Panc1 (cell line): ENCODE results near the gene SLC30A3. TPM values are rescaled to one million over a fixed set of nuclear protein-coding genes. Genes with fewer than 3 reads are reported as not detected.

Experiments
- ATAC-seq: fragments of 200-7000 bp; cut with Tn5 transposase; 2 replicates; pipeline ENCODE4 v1.9.1; 2020; ENCODE audit warnings: mild to moderate bottlenecking, moderate library complexity
- BruUV-seq: library from RNA; stranded (reverse); fragments of 400-500 nt; replicated peaks from 2 replicates; lab custom pipeline; 2021; lab: Mats Ljungman, UMichigan
- CTCF ChIA-PET: fragments of 300-600 bp; sonication (Branson Sonifier 250); formaldehyde crosslinking; loops from one replicate; lab custom pipeline; 2022; ENCODE audit warnings: antibody characterized with exemption; lab: Charles Lee
- POLR2A ChIA-PET: fragments of 300-600 bp; sonication (Branson Sonifier 250); formaldehyde crosslinking; loops from one replicate; lab custom pipeline; 2022; ENCODE audit warnings: antibody characterized with exemption; lab: Charles Lee
- DNase-seq: peaks from one replicate; pipeline ENCODE4 v3.0.0-alpha.2; 2010; ENCODE audit warnings: low read depth, low spot score
- H3K27ac ChIP-seq: 2 replicates; pipeline ENCODE4 v1.5.1; 2011; ENCODE audit warnings: mild to moderate bottlenecking, low read length, inconsistent platforms
- H3K27me3 ChIP-seq: fragments of 200-500 bp; sonication (Bioruptor generic); 2 replicates; pipeline ENCODE4 v1.6.0; 2014; ENCODE audit warnings: low read length, inconsistent platforms; ENCODE audit not compliant: control insufficient read depth, insufficient read depth
- H3K36me3 ChIP-seq: fragments of 200-500 bp; sonication (Bioruptor generic); 2 replicates; pipeline ENCODE4 v1.5.1; 2014; ENCODE audit warnings: inconsistent platforms, mild to moderate bottlenecking, low read length, moderate library complexity; ENCODE audit not compliant: control insufficient read depth, insufficient read depth
- H3K4me1 ChIP-seq: 2 replicates; pipeline ENCODE4 v1.5.1; 2011; ENCODE audit warnings: inconsistent platforms, mild to moderate bottlenecking, low read length, moderate library complexity; ENCODE audit not compliant: control insufficient read depth, insufficient read depth
- H3K4me3 ChIP-seq, 2 experiments: 2 replicates each; pipeline ENCODE4 v1.5.1; 2011 to 2012; ENCODE audit warnings: low read depth in 2 of 2, low read length in 2 of 2, mild to moderate bottlenecking in 2 of 2, inconsistent platforms in 1 of 2, moderate library complexity in 1 of 2
- H3K9me3 ChIP-seq: fragments of 200-500 bp; sonication (Bioruptor generic); 2 replicates; pipeline ENCODE4 v1.5.1; 2014; ENCODE audit warnings: low read depth, mild to moderate bottlenecking, inconsistent platforms, low read length, moderate library complexity; ENCODE audit not compliant: control insufficient read depth, insufficient read depth
- POLR2AphosphoS5 ChIP-seq: IDR thresholded peaks from 2 replicates; pipeline ENCODE4 v1.6.1; 2012; ENCODE audit warnings: mild to moderate bottlenecking, low read depth, low read length, moderate library complexity
- REST ChIP-seq, 2 experiments: IDR thresholded peaks; 2 replicates each; pipeline ENCODE4 v1.6.1; 2011 to 2012; ENCODE audit warnings: low read depth in 2 of 2, control low read depth in 1 of 2, low read length in 1 of 2, mild to moderate bottlenecking in 1 of 2, moderate library complexity in 1 of 2; ENCODE audit not compliant: insufficient read depth in 1 of 2
- SIN3A ChIP-seq: IDR thresholded peaks from 2 replicates; pipeline ENCODE4 v1.6.1; 2012; ENCODE audit warnings: low read depth, mild to moderate bottlenecking, low read length, moderate library complexity, borderline replicate concordance; ENCODE audit not compliant: insufficient read depth
- TCF7L2 ChIP-seq: IDR thresholded peaks from 2 replicates; pipeline ENCODE4 v1.6.1; 2011; ENCODE audit warnings: mild to moderate bottlenecking, low read depth, low read length, inconsistent platforms
- in situ Hi-C: cut with HindIII; loops from 2 replicates; pipeline ENCODE4 v1.10.0; 2016; ENCODE audit warnings: low sequenced_read_pairs, low pct_unique_long_range_greater_than_20kb
- intact Hi-C: fragments of 100-400 bp; cut with micrococcal nuclease; formaldehyde crosslinking; loops from one replicate; pipeline ENCODE4 v1.10.0; 2022; ENCODE audit not compliant: unreplicated experiment
- total RNA-seq: library from RNA; stranded (reverse); gene quantifications from one replicate; pipeline ENCODE4 v1.2.1, GENCODE V29; 2021; ENCODE audit not compliant: unreplicated experiment
- TF ChIP-seq, protein P1 (sequence below): fragments of 450-650 bp; IDR thresholded peaks from 2 replicates; pipeline ENCODE4 v1.5.1; 2017; ENCODE audit warnings: mild to moderate bottlenecking

Gene SLC30A3
- total RNA-seq, 1 experiment from 2014 or later = 0.59 TPM

DNA sequence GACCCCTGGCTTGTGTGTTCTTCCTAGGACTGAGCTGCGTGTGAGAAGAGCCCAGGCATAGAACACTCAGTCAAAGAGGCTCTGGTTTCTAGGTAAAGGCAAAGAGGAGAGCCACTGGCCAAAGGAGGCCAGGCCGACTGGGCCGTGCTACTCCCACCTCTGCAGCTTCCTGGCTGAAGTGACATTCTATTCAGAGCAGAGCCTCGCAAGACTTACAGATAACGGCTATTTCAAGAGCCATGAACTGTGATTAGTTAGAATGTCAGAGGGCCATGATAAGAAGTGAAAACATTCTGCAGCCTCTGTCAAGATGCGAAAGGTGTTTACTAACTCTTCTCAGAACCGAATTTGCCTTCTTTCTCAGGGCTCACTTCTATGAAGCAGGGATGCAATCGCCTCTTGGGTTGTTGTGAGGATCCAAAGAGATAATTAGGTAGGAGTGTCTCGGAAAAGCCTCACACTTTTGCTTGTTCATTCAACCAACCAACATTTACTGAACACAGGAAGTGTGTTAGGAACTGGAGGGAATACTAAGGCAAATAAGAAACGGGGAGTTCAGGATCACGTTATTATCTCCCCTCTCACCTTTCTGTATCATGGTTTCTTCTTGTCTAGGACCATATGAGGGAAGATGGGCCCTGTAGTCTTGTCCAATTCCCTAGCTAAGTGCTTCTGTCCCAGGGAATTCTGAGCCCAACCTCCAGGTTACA lies 8.9 kb upstream of the SLC30A3 start:
- ATAC-seq (no peak), DNase-seq (no peak)
- Histone ChIP-seq H3K4me1 (no peaks in the 10 kb centered on the region), H3K27ac (no peak overlapping the region), H3K4me3 (no peak overlapping the region), H3K27me3 (0 out of 2 replicates have a peak, but pooled peaks cover 4% of the 10 kb centered on the region), H3K9me3 (no peaks in the 10 kb centered on the region), H3K36me3 (no peaks in the 10 kb centered on the region)
- no TSS peak for BruUV-seq
- TF ChIP-seq, protein P1, sequence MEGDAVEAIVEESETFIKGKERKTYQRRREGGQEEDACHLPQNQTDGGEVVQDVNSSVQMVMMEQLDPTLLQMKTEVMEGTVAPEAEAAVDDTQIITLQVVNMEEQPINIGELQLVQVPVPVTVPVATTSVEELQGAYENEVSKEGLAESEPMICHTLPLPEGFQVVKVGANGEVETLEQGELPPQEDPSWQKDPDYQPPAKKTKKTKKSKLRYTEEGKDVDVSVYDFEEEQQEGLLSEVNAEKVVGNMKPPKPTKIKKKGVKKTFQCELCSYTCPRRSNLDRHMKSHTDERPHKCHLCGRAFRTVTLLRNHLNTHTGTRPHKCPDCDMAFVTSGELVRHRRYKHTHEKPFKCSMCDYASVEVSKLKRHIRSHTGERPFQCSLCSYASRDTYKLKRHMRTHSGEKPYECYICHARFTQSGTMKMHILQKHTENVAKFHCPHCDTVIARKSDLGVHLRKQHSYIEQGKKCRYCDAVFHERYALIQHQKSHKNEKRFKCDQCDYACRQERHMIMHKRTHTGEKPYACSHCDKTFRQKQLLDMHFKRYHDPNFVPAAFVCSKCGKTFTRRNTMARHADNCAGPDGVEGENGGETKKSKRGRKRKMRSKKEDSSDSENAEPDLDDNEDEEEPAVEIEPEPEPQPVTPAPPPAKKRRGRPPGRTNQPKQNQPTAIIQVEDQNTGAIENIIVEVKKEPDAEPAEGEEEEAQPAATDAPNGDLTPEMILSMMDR = no peak
- no peak for TF ChIP-seq SIN3A
- no peak for TF ChIP-seq REST (IDR thresholded peaks at IDR 0.05; ENCODE audit: insufficient read depth in 1 of 2, low read depth in 2 of 2, low read length in 1 of 2)
- in situ Hi-C loops (no loop called here), intact Hi-C loops (no loop called here)
- CTCF ChIA-PET = interaction anchor here (0.7 kb wide), 1 partner anchor 51 kb away, joined by 3 read pairs; no protein-coding TSS in a partner anchor
- POLR2A ChIA-PET = interaction anchor here (0.7 kb wide), 2 partner anchors 21 to 493 kb away, joined by 3 read pairs; no protein-coding TSS in a partner anchor

GRCh38 chr2:27270670-27271069 lies 7.8 kb upstream of the SLC30A3 start:
- TF ChIP-seq, protein P1 = no peak
- no peak for TF ChIP-seq SIN3A
- no peak for TF ChIP-seq REST (IDR thresholded peaks at IDR 0.05; ENCODE audit: insufficient read depth in 1 of 2, low read depth in 2 of 2, low read length in 1 of 2)
- TF ChIP-seq TCF7L2 = no peak
- no peak for TF ChIP-seq POLR2AphosphoS5
- ATAC-seq (no peak), DNase-seq (no peak)
- no peaks in the 10 kb centered on the region for H3K4me1 ChIP-seq
- no TSS peak for BruUV-seq
- H3K36me3 ChIP-seq = no peaks in the 10 kb centered on the region
- ChIA-PET POLR2A (no interaction called here), CTCF (no interaction called here)
- no peaks in the 10 kb centered on the region for H3K9me3 ChIP-seq
- in situ Hi-C loops (no loop called here), intact Hi-C loops (no loop called here)
- H3K27me3 ChIP-seq = 0 out of 2 replicates have a peak, but pooled peaks cover 4% of the 10 kb centered on the region
- no peak overlapping the region for H3K27ac ChIP-seq
- no peak overlapping the region for H3K4me3 ChIP-seq
